ENCODE results near the gene ZNF830.
A peak's percentile ranks its signal among the peaks of the same experiment; 100 is the strongest.

ZNF830 gene

DNA sequence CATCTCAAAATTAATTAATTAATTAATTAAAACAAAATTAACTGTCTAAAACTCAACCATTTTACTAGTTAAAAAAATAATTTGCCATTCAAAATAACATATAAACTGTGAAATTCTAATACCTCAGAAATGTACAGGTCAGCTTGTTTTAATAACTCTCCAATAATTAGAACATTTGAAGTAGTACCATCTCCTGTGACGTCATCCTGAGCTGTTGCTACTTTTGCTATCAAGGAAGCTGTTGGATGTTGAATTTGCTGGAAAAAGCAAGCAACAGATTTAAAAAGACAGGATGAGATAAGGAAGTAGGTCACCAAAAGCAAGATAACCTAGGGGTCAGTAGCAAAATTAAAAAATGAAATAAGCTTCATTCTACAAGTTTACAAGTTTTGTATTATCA lies 2.9 kb upstream of the ZNF830 start:
- TF ChIP-seq, protein P1, sequence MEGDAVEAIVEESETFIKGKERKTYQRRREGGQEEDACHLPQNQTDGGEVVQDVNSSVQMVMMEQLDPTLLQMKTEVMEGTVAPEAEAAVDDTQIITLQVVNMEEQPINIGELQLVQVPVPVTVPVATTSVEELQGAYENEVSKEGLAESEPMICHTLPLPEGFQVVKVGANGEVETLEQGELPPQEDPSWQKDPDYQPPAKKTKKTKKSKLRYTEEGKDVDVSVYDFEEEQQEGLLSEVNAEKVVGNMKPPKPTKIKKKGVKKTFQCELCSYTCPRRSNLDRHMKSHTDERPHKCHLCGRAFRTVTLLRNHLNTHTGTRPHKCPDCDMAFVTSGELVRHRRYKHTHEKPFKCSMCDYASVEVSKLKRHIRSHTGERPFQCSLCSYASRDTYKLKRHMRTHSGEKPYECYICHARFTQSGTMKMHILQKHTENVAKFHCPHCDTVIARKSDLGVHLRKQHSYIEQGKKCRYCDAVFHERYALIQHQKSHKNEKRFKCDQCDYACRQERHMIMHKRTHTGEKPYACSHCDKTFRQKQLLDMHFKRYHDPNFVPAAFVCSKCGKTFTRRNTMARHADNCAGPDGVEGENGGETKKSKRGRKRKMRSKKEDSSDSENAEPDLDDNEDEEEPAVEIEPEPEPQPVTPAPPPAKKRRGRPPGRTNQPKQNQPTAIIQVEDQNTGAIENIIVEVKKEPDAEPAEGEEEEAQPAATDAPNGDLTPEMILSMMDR (IDR thresholded peaks at IDR 0.05; ENCODE audit: extremely low read depth, missing control alignments), result no peak
- no peak for DNase-seq (ENCODE audit: low spot score)

DNA sequence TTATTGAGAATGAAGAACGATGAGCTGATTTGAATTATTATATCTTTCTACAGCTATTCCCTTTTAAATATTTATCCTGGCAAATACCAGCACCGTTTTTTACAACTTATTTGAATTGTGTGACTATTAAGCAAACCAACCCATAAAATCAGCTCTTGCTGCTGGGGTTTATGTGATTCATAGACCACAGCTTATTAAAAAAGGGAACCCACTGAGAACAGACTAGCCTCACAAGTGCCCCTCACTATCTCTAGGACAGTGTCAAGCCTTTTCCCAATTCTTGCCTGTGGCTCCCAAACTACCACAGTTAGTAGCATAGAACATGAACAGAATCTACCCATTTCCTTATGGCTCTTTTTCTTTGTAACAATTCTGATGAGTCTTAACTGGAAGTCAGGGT lies 12.8 kb downstream of the ZNF830 start:
- DNase-seq (ENCODE audit: low spot score), result no peak
- TF ChIP-seq, protein P1 (IDR thresholded peaks at IDR 0.05; ENCODE audit: extremely low read depth, missing control alignments), result no peak

DNA sequence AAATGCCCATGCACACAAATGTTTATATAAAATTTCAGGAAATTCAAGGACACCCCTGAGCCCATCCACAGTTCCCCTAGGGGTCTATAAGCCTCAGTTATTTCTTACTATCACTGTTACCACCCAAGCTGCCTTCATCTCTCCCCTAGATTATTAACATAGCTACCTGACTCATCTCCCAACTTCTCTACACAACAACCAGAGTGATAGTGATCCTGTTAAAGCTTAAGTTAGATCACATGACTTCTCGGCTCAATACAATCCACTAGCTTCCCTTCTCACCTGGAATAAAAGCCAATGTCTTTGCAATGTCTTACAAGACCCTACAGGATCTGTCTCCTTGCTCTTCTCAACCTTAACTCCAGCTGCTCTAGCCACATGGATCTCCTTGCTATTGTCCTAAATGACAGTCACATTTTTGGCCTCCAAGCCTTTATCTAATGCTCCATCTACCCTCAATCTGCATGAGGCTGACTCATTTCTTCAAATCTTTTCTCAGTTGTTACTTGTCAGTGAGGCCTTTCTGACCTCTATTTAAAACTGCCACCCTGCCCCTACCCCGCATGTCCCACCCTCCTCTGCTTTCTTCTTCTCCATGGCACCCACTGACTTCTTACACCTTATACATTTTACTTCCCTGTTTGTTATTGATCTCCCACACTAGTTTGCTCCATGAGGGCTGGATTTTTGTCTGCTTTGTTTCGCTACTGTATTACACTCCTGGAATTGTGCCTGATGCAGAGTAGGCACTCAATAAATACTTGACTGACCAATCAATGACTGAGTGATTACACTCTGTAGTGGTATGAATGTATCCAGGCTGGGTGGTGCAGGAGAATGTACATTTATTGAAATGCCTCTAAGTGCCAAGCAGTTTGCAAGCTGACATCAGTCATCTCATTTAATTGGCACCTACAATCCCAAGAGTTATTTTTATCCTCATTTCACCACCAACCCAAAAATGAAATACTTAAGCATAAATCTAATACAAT lies 13.8 kb downstream of the ZNF830 start:
- TF ChIP-seq, protein P1 (IDR thresholded peaks at IDR 0.05; ENCODE audit: extremely low read depth, missing control alignments), result no peak
- DNase-seq (ENCODE audit: low spot score), result no peak

DNA sequence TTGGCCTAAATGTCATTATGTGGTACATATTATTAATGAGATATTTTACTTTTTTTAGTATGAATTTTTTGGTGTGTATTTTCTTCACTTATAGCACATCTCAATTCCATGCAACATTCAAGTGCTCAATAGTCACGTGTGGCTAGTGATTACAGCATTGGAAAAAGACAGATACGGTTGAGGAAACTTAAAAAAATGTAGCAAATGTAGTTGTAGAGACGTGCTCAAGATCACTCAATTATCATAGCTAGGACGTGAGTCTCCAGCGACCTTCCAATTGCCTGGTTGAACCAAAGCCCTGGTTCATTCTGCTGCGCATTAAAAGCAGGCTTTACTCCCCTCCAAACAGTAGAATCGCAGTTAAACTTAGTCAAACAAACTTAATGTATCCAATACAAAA lies 17.8 kb downstream of the ZNF830 start:
- TF ChIP-seq, protein P1 (IDR thresholded peaks at IDR 0.05; ENCODE audit: extremely low read depth, missing control alignments), result no peak
- no peak for DNase-seq (ENCODE audit: low spot score)

DNA sequence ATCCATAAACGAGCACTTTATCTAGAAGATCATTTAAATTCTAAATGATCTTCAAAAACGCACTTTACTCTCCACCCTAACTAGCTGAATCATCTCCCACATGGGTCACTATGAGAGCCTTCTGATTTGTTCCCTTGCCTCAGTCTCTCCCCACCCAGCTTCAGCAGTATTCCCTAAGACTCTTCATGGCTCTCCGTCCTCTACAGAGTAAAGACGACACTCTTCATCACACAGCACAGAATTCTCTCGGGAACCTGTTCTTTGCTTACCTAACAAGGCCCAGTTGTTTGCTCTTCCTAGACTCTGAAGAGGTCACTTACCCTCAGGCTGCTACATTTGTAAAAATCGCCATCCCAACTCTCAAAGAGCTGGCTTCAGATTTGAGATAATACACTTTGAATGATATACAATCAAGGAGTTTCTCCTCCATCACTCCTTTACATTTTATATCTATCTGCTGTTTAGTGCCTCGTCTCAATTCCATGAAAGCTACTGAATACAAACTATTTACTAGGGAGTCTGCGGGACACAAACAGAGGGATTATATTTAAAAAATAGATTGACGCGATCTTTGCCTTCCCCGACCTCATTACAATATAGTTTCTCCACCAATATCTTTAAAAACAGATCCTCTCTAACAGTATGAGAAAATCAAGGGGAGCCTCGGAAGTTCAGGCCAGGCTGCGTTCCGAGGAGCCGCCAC lies 18.5 kb downstream of the ZNF830 start:
- TF ChIP-seq, protein P1 (IDR thresholded peaks at IDR 0.05; ENCODE audit: extremely low read depth, missing control alignments), result no peak
- DNase-seq (ENCODE audit: low spot score), result no peak

DNA sequence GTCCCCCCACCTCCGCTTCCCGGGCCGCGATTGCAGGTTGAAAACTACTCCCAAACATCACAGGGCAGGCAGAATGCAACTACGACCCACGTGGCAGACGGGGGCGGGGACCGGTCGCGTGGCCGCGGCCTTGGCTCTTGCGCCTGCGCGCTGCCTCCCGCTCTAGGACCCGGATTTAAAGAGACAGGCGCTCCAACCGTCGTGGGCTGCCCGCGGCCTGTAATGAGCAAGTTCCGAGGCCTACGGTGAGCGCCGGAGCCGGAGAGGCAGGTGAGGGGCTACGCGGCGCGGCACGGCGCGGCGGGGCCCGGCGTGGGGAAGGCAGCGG lies 19.0 kb downstream of the ZNF830 start, which contains the start of gene LIG3:
LIG3 (plus strand) TSS at position 160 of the 328 bp plus-strand sequence. CDS start 2,494 bp downstream, outside the sequence.
- TF ChIP-seq, protein P1 (IDR thresholded peaks at IDR 0.05; ENCODE audit: extremely low read depth, missing control alignments), result no peak
- DNase-seq (ENCODE audit: low spot score), result peak; percentile 96

All from GM20000 (cell line).